Breast epithelium (tissue), 3 donors: ENCODE results near the gene CTCFL.

ENCODE experiments used
- CTCF ChIP-seq, 3 donors: fragments of 450-650 bp; IDR thresholded peaks; one replicate each; pipeline ENCODE4 v1.5.1; 2016 to 2017; ENCODE audit warnings: antibody characterized with exemption in 3 of 3, mild to moderate bottlenecking in 3 of 3, moderate library complexity in 3 of 3
- POLR2A ChIP-seq: fragments of 450-650 bp; IDR thresholded peaks from one replicate; pipeline ENCODE4 v1.6.1; 2016; ENCODE audit warnings: antibody characterized with exemption, mild to moderate bottlenecking, moderate library complexity
- POLR2AphosphoS5 ChIP-seq, 3 donors: sonication (generic); formaldehyde crosslinking; IDR thresholded peaks; one replicate each; pipeline ENCODE4 v1.6.1; 2017; ENCODE audit warnings: antibody characterized with exemption in 3 of 3

DNA sequence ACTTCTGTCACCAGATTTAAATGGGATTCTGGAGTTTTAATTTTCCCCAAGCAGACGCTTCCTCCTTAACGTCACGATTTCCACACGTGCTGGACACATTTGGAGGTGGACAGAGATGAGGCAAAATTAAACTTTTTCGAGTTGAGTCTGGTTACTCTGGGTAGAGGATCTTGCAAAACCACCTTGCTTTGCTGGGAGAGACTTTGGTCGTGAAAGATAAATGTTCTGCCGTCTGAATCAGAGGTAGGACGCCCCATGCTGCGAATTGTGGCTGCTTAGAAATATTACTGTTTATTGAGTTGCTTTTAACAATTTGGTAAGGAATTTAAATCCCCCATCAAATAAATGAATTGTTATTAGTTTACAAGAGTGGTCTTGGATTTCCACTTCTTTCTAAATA, 46.8 kb downstream of the CTCFL start:
- TF ChIP-seq POLR2AphosphoS5 (IDR thresholded peaks at IDR 0.05) = no peak
- TF ChIP-seq CTCF (IDR thresholded peaks at IDR 0.05) = no peak
- no peak for TF ChIP-seq POLR2A
